Putamen (tissue), 1 donor: ENCODE results near the gene SLC7A8.
A peak's percentile ranks its signal among the peaks of the same experiment; 100 is the strongest.
"Not testable (repeated sequence)": the region's sequence is repeated elsewhere in the genome, so short reads cannot be mapped to it uniquely, and the experiment has no call there.

ENCODE experiments used
- DNase-seq: peaks from one replicate; pipeline ENCODE4 v3.0.0-alpha.2; 2016; ENCODE audit warnings: low spot score

Gene SLC7A8

DNA sequence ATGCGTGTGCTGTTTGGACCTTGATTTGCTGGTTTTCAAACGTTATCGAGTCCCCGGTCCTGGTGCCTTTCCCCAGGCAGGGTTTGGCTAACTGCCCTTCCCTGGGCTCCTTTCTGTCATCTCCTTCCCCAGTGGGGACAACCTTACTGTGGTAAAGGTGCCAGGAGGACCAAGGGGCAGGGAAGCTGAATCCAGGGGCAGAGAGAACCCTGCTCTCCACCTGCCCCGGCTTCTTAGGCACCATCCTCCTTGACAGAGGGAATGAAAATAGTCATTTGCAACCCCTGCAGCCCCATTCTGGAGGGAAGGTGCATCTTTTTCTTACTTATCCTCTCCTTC is 69.4 kb downstream of the SLC7A8 start:
- DNase-seq, result no peak

DNA sequence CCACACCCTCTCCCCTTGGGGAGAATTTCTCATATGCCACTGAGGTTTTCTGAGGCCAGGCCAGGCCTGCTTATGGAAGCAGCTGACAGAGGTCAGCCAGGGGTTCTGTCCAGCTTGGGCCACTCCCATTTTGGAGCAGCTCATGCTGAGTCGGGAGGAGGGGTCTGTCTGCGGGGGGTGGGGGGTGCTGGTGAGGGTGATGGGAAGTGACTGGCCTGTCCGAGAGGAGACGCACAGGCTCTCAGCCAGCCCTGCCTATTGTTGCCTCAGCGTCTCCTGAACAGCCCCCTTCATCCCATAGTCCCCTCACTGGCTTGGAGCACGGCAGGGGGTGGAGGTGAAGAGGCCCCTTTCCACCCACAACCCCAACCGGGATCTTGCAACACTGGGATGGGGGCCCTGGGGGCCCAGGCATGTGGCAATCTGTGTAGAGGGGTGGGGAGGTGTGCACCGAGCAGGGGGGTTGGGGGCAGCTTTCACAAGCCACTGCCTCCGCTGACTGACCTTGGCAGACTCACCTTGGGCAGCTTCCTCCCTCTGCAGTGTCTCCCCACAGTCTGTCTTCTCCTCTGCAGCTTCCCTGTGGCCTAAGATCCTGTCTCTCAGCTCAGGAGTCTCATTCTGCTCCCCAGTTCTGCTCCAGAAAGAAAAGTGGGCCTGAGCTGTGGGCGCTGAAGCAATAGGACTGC is 69.9 kb downstream of the SLC7A8 start:
- DNase-seq, result no peak

DNA sequence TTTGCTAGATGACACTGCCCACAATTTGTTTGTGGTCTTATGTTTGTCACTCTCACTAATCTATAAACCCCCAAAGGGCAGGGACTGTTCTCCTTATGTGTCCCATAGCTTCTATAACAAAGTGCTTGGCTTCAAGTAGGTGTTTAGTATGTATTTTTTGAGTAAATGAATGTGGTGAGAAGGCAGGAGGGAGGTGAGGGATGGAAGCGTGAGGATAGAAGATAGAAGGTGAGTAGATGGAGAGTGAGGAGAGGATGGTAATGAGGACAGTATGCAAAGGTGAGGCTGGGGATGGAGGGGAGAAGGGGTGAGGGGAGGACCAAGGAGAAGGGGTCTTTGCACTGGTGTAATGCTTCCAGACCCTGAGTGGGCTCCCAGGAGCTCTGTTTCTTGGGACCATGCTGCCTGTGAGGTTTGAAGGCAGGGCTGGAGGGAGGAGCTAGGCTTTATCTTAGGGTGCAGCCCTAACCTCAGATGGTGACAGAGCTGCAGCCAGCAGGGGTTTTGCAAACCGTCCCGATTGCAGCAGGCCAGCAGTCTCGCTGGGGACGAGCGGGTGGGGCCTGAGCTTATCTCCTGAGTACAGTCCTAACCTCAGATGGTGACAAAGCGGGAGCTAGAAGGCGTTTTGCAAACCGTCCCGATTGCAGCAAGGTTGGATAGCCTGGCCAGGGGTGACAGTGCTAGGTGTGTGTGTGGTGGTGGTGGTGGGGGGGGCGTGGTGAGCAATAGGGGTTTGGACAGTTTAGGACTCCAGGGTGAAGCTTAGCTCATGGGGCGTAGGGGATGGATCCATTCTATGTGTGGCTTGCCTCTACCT is 70.9 kb downstream of the SLC7A8 start:
- DNase-seq, result no peak

DNA sequence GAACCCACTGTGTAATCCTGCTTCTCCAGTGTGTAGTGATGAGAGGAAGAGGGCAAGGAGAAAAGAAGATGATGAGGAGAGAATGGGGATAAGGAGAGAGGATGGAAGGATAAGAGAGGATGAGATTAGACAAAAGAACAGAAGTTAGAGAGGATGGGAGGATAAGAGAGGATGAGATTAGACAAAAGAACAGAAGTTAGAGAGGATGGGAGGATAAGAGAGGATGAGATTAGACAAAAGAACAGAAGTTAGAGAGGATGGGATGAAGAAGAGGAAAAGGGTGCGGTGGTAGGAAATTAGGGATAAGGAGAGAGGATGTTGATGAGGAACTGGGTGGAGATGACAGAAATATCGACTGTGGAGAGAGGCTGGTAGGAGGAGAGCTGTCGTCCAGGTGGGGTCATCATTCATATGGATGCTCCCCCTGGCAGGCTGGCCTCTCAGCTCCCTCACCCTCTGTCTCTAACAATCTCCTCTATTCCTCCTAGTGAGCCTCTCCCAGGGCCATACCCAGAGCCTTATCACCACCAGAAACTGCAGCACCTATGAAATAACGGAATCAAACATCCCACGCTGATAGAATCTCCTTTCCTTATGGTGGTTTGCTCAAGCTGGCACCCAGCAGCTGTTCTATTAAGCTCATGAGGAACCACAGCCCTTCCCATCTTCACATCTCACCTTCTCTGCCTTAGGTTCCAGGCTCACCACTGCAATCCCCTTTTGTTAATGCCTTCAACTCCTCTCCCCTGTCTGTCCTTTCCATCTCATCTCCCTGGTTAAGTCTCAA is 72.7 kb downstream of the SLC7A8 start:
- DNase-seq, result no peak

DNA sequence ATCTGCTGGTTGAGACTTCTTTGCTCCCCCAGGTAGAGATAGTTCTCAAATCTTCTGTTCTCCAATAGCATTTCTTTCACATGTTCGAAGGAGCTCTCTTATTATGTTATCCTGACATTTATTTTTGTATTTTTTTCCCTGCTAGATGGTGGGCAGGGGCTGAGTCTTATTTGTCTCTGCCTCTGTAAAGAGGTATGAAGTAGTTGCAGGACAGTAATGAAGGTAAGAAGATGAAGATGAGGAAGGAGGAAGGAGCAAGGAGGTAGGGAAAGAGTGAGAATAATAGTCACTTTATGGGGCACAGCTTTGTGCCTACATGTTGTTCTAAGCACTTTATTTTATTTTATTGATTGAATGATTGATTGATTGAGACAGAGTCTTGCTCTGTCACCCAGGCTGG is 73.7 kb downstream of the SLC7A8 start:
- DNase-seq, result no peak

DNA sequence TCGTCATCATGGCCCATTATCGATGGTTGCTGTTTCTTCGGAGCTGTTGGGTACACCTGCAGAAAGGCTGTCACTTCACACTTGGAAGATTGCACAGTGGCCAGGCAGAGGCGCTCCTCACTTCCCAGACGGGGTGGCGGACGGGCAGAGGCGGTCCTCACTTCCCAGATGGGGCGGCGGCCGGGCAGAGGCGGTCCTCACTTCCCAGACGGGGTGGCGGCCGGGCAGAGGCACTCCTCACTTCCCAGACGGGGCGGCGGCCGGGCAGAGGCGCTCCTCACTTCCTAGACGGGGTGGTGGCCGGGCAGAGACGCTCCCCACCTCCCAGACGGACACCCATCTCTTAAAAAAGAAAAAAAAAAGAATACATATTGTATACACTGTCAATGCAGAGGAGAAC is 75.3 kb downstream of the SLC7A8 start:
- DNase-seq, result not testable (repeated sequence)

DNA sequence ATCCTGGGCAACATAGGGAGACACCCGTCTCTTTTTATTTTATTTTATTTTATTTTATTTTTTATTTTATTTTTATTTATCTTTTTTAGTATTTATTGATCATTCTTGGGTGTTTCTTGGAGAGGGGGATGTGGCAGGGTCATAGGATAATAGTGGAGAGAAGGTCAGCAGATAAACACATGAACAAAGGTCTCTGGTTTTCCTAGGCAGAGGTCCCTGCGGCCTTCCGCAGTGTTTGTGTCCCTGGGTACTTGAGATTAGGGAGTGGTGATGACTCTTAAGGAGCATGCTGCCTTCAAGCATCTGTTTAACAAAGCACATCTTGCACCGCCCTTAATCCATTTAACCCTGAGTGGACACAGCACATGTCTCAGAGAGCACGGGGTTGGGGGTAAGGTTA is 75.8 kb downstream of the SLC7A8 start:
- not testable (repeated sequence) for DNase-seq

DNA sequence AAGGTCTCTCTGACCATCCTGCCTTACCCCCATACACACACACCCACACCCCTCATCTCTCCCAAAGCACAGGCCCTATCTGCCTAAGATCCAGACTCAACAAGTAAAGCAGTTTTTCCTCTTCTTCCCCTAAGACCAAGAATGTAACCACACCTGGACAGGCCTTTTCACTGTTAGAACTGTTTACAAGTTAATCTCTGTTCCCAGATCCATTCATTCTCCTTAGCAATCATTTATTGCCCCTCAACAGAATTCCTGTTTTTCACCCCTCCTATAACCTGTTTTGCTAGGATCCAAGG is 76.8 kb downstream of the SLC7A8 start:
- no peak for DNase-seq

DNA sequence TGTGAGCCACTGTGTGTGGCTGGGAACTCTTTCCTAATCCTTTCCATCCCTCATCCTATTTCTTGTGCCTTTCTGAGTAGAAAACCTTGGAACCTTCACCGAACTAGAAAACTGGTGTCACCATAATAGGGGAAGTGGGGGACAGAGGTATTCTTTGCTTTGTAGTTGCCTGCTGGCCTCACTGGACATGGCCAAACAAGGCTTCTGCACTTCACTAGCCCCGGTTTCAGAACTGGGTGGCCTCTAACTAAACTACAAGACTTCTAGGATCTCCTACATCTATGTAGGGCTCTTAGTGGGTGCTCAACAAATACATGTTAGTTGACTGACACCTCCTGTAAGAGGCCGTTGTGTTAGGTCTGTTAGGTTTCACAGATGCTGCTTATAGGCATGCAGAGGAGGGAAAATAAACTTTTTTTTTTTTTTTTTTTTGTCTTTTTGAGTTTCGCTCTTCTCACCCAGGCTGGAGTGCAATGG is 78.1 kb downstream of the SLC7A8 start:
- DNase-seq, result no peak

DNA sequence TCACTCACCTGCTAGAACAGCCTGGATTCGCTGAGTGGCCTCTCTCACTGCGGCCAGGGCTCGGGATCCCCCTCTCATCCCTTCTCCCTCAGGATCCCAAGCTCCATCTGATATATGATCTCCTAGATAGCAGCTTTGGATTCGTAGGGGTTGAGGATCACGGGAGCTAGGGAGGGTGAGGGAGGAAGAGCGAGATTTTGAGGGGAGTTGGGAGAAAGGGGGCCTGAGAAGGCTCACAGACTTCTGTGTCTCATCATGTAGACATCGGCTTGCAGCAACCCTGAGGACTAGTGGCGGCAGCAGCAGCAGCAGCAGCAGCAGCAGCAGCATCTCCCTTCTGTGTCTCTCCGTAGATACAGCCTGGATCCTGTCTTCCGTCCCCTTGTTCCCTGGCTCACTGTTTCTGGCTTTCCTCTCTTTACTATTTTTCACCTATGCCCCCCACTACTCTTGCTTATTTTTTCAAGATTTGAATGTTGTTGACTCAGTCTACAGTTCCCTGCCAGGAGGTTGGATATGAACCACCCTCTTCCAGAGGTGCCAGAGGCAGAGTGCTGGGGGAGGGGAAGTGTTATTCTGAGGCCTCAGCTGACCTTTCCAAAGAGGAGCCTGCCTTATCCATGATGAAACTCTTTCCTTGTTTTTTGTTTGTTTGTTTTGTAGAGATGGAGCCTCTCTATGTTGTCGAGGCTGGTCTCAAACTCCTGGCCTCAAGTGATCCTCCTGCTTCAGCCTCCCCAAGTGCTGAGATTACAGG is 78.7 kb downstream of the SLC7A8 start, which contains the start of gene CIROP:
Gene CIROP (minus strand): TSS at position 399 of the 757 bp plus-strand sequence. CDS start 69 bp downstream, at position 330.
- no peak for DNase-seq

DNA sequence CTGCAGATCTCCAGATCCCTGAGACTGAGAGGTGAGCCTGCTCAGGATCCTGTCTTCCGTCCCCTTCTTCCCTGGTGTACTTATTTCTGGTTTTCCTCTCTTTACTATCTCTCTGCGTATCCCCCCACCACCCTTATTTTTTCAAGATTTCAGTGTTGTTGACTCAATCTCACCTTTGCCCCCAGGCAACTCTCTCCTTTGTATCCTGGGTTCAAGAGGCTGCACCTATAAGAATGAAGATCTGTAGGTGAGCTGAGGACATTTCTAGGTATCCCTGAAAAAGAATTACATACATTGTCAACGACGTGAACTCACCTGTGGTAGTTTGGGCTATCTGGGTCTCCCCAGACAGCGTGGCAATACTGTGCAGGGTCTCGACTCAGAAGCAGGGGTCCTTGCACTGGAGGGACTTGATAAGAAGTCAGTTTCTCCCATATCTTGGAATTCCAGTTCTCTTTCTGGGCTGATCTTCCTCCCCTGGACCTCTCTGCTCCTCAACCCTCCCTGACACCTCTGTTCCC is 79.3 kb downstream of the SLC7A8 start:
- DNase-seq, result no peak

DNA sequence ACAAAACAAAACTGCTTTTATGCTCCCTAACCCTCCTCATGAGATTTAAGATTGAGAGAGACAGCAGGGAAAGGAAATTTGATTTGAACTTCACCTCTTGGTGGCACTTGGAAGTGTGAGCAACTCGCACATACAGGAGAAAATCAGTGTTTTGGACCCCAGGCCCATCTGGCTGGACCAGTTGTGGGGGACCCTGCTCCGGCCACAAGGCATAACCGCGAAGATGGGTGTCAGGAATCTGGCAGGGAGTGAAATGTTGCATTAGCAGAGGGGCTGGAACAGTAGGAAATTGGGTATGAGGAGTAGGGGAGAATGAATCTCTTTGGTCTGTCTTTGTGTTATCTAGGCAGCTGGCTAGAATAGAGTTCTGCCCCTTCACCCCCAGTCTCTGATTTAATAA is 79.9 kb downstream of the SLC7A8 start:
- no peak for DNase-seq

DNA sequence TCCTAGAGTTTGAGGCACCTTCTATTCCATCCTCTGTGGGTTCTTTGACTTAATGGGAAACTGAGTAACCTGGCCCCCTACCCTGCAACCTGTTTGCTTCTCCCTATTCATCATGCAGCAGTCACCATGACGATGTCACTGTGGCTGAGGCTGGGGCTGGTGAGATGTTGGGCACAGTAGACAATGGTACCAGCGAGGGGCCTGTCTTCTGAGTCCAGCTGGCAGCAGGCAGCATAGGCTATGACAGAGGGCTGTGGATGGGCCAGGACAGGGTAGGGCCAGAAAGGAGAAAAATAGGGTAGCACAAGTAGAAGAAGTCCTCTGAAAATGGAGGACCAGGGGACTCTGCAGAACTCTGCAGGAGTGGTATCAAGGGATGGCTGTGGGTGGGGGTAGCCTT is 80.7 kb downstream of the SLC7A8 start:
- DNase-seq, result no peak

DNA sequence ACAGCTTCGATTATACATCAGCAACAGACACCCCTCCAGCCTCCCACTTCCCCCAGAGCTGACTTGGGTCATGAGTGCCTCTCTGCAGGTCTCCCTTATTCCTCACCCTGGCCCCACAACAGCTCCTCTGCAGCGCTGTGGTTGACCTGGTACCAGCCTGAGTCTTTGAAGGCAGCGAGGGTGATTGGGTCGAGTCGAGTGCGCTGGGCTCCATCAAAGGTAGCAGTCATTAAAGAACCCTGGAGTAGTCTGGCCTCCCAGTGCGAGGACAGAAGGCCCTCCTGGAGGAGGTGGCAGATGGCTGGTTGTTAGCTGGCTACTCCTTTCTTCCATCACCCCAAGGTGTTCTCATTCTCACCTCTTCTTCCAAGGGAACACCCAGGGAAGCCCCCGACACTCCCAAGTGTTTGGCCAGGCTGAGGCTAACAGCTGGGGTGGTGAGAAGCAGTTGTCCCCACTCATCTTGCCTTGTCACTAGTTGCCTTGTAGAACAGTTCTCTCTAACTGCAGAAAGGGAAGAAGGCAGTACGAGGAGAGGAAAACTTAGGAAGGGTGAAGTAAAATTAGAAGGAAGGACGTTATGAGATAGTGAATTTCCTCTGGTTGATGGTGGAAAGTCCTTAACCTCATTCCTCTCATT is 81.4 kb downstream of the SLC7A8 start:
- no peak for DNase-seq

DNA sequence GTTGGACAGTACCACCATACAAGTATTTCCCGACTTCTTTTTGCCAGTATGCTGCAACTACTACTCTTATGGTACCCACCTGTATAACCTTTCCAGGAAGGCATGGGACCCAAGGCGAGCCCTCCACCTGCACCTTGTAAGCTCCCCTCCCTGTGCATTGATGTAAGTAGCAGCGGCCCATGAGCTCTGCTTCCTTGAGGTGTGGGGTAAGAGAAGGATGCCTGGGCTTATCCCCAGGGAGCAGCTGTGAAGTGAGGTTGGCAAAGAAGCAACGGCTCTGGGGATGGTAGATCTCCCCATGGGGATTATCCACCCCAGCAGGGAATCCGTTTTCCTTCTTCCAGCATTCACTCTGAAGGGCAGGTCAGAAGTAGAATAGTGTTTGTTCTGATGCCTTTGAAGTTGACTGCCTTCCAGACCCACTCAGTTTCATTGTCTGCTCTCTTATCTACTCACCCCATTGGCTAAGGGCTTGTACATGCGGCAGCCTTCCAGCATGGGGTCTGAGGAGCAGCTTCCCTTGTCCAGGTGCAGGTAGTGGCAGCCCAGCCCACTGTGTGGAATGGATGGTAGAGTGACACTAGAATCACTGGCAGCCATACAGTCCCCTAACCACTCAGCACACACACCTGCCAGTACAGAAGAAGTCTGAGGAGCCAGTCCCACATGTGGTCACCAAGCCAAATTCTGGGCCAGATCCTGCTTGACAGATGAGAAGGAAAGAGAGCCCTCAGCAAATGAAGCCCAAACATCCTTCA is 82.1 kb downstream of the SLC7A8 start:
- no peak for DNase-seq

DNA sequence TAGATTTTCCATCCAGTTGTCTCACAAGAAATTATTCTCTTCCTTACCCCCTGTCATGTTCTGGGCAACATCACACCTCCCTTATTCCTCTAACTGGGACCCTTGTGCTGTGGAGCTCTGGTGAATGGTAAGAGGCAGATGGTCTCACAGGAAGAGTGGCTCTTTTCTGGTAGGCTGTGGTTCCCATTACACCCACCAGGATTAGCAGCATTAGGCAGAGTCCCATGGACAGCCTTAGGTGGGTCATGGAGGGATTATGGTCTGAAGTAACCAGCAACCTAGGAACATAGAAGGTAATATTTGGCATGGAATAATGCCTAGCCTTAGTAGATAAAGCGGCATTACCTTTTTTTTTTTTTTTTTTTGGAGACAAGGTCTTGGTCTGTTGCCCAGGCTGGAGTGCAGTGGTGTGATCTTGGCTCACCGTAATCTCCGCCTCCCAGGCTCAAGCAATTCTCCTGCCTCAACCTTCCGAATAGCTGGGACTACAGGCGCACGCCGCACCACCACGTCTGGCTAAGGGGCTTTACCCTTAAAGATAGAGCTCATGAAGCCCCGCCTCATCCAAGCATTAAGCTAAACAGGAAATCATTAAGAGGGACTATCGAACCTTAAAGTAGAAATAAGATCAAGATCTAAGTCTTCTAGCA is 84.1 kb downstream of the SLC7A8 start:
- DNase-seq, result no peak

DNA sequence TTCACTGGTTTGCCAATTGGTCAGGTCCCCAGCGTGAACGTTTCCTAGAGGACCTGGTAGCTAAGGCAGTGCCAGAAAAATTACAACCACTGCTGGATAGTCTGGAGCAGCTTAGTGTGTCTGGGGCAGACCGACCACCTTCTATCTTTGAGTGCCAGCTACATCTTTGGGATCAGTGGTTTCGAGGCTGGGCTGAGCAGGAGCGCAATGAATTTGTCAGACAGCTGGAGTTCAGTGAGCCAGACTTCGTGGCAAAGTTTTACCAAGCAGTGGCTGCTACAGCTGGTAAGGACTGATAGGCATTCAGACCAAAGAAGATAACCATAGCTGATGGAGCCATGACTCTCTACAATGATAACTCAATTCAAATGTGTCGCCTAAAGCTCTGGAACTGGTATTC is 85.7 kb downstream of the SLC7A8 start:
- no peak for DNase-seq

DNA sequence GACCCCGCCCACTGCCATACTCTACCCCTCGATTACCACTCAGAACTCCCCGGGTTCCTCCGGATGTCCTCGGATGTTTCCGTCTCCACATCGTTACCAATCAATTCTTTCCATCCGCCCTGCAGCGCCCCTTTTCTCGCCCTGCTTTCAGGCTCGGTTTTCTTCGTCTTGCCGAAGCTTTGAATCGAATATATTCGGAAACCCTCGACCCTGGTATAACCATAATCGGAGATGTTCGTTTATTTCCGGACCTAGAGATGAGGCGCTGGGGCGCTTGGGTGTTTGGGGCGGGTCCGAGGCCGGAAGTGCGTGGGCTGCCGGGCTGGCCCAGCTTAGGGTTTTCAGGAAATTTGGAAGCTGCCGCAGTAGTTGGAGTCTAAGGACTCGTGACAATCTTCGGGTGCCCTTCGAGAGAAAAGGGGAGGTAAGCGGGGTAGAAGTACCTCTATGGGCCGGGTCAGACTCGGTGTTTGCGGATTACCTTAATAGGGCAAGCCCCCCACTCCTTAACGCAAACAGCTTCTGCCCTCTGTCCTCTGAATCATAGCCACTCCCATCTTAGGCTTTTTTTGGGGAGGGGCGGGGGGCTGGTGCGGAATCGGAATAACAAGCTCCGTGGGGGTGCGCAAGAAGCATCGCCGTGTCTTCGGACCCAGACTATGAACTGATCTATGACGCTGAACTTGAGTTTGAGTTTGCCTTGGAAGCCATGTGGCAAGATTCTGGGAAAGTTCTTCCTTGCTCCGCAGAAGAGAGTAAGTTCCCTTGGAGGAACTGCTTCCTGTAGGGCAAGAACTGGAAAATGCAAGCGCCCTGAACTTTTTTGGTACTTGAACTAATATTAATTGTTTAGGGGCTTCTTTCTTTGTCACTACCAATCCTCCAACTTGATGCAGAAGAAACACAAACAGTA is 88.0 kb downstream of the SLC7A8 start, which contains the start of gene C14orf119:
Gene C14orf119 (plus strand): TSS at position 310 of the 913 bp plus-strand sequence. CDS start 2,154 bp downstream, outside the sequence.
- DNase-seq, result peak; percentile 100

DNA sequence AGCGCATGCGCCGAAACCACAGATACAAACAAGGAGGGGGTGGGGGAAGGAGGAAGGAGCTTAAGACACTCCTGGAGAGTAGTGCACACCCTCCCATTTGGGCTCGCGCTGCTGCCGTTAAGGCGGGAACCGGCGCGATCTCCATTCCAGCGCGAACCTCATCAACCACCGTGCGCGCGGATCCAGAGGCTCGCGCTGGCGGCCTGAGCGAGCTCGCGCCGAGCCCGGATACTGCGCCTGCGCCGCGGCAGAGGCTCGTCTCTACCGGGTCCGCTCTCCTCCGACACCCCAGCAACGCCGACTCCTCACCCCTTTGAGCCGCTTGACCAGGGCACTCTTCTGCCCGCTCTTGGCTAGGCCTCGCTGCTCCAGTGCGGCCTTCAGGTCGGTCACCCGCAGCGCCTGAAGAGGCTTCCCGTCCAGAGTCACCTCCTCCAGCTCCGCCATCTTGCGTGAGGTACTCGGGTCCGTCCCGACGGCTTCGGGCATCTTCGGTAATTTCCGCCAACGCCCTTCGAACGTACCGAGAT is 88.7 kb downstream of the SLC7A8 start, which contains the start of gene ACIN1:
Gene ACIN1 (minus strand): TSS at position 471 of the 530 bp plus-strand sequence. CDS start 24 bp downstream, at position 447.
- peak; percentile 85 for DNase-seq
